Uterus (tissue), 2 donors: ENCODE data around the gene EP400.

Experiments
- POLR2A ChIP-seq, 2 donors: fragments of 450-650 bp; IDR thresholded peaks; one replicate each; pipeline ENCODE4 v1.6.1; 2016; ENCODE audit warnings: antibody characterized with exemption in 2 of 2, mild to moderate bottlenecking in 1 of 2, moderate library complexity in 1 of 2
- TF ChIP-seq, protein P1 (sequence below), 4 experiments: fragments of 200-600 bp in 2 of 4; fragments of 450-650 bp in 2 of 4; sonication (generic) in 2 of 4; IDR thresholded peaks; one replicate each; pipeline ENCODE4 v1.5.1; 2016 to 2019; ENCODE audit warnings: antibody characterized with exemption in 4 of 4, mild to moderate bottlenecking in 2 of 4, moderate library complexity in 1 of 4

- TF ChIP-seq, protein P1, sequence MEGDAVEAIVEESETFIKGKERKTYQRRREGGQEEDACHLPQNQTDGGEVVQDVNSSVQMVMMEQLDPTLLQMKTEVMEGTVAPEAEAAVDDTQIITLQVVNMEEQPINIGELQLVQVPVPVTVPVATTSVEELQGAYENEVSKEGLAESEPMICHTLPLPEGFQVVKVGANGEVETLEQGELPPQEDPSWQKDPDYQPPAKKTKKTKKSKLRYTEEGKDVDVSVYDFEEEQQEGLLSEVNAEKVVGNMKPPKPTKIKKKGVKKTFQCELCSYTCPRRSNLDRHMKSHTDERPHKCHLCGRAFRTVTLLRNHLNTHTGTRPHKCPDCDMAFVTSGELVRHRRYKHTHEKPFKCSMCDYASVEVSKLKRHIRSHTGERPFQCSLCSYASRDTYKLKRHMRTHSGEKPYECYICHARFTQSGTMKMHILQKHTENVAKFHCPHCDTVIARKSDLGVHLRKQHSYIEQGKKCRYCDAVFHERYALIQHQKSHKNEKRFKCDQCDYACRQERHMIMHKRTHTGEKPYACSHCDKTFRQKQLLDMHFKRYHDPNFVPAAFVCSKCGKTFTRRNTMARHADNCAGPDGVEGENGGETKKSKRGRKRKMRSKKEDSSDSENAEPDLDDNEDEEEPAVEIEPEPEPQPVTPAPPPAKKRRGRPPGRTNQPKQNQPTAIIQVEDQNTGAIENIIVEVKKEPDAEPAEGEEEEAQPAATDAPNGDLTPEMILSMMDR (IDR thresholded peaks at IDR 0.05) = no peak
- TF ChIP-seq POLR2A (IDR thresholded peaks at IDR 0.05) = no peak
Observed at GRCh38 chr12:131919051-131919347, 30.7 kb upstream of the EP400 start.
